ENCODE data around the gene HDLBP. TPM values are rescaled to one million over a fixed set of nuclear protein-coding genes. Genes with fewer than 3 reads are reported as not detected.
"Not testable (repeated sequence)": the region's sequence is repeated elsewhere in the genome, so short reads cannot be mapped to it uniquely, and the experiment has no call there.

Gene HDLBP
- total RNA-seq, 1 donor from 2014 or later: 839 TPM

DNA sequence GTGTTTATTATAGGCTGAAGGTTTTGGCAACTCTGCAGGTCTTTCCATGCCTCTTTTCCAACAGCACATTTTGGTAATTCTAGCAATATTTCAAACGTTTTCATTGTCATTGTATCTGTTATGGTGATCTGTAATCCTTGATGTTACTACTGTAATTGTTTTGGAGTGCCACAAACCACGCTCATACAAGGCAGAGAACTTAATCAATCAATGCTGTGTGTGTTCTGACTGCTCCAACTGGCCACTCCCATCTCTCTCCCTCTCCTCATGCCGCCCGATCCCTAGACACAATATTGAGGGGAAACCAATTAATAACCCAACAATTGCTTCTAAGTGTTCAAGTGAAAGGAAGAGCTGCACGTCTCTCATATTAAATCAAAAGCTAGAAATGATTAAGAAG, 32.9 kb downstream of the HDLBP start:
- no peak overlapping the region for H3K4me3 Mint-ChIP-seq (ENCODE audit: unreplicated experiment)
- H3K4me1 Mint-ChIP-seq (ENCODE audit: unreplicated experiment): peaks cover 8% of the 10 kb centered on the region
- no peaks in the 10 kb centered on the region for H3K9me3 Mint-ChIP-seq (ENCODE audit: unreplicated experiment)
- TF ChIP-seq, protein P1, sequence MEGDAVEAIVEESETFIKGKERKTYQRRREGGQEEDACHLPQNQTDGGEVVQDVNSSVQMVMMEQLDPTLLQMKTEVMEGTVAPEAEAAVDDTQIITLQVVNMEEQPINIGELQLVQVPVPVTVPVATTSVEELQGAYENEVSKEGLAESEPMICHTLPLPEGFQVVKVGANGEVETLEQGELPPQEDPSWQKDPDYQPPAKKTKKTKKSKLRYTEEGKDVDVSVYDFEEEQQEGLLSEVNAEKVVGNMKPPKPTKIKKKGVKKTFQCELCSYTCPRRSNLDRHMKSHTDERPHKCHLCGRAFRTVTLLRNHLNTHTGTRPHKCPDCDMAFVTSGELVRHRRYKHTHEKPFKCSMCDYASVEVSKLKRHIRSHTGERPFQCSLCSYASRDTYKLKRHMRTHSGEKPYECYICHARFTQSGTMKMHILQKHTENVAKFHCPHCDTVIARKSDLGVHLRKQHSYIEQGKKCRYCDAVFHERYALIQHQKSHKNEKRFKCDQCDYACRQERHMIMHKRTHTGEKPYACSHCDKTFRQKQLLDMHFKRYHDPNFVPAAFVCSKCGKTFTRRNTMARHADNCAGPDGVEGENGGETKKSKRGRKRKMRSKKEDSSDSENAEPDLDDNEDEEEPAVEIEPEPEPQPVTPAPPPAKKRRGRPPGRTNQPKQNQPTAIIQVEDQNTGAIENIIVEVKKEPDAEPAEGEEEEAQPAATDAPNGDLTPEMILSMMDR (IDR thresholded peaks at IDR 0.05): no peak
- H3K36me3 Mint-ChIP-seq (ENCODE audit: unreplicated experiment): peaks cover 4% of the 10 kb centered on the region
- no peaks in the 10 kb centered on the region for H3K27me3 Mint-ChIP-seq (ENCODE audit: unreplicated experiment)
- H3K27ac Mint-ChIP-seq (ENCODE audit: unreplicated experiment): no peak overlapping the region
- no peak for DNase-seq (ENCODE audit: extremely low spot score, unreplicated experiment)

DNA sequence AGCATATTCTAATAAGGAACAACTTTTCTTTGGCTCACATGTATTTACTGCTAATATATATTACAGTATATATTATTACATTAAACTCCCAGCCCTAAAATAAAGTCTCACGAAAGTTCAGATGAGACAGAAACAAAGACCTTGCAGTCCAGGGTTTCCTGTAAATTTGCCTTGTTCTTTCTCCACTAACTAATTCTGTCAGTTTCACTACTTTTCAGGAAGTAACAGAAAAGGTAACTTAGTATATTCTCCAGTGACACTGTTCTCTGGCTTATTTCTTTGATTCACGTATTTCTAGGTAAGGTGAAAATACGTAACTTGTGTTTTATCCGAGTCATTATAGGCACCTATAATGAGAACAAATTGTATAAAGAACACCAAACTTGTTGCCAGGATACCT, 35.2 kb downstream of the HDLBP start:
- peaks cover 9% of the 10 kb centered on the region for H3K36me3 Mint-ChIP-seq (ENCODE audit: unreplicated experiment)
- no peak for DNase-seq (ENCODE audit: extremely low spot score, unreplicated experiment)
- peaks cover 7% of the 10 kb centered on the region for H3K9me3 Mint-ChIP-seq (ENCODE audit: unreplicated experiment)

DNA sequence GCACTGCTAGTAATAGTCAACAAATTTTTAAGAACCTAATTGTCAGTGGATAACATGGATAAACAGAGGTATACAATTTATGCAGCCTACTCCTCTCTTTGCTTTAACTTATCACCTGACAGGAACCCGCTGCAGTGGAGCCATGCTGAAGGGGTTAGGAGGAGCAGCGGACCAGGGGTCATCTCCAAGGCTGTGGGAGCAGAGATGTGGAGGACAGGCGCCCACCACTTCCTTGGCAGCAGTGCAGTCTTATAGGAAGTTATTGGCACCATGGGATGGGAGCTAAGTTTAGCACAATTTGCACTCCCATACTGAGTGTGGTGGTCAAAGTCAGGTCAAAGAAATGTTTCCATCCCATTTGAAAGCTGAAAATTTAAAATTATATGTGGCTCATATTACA, 35.6 kb downstream of the HDLBP start:
- peak overlapping the region; percentile 53 for H3K27ac Mint-ChIP-seq (ENCODE audit: unreplicated experiment)
- H3K9me3 Mint-ChIP-seq (ENCODE audit: unreplicated experiment): peaks cover 11% of the 10 kb centered on the region
- DNase-seq (ENCODE audit: extremely low spot score, unreplicated experiment): no peak
- H3K4me3 Mint-ChIP-seq (ENCODE audit: unreplicated experiment): no peak overlapping the region
- TF ChIP-seq, protein P1 (IDR thresholded peaks at IDR 0.05): no peak
- no peaks in the 10 kb centered on the region for H3K27me3 Mint-ChIP-seq (ENCODE audit: unreplicated experiment)
- peaks cover 8% of the 10 kb centered on the region for H3K4me1 Mint-ChIP-seq (ENCODE audit: unreplicated experiment)
- peaks cover 11% of the 10 kb centered on the region for H3K36me3 Mint-ChIP-seq (ENCODE audit: unreplicated experiment)

More for the DNA sequence above, 35.2 kb downstream of the HDLBP start:
- TF ChIP-seq, protein P1 (IDR thresholded peaks at IDR 0.05): no peak
- H3K27ac Mint-ChIP-seq (ENCODE audit: unreplicated experiment): no peak overlapping the region
- peaks cover 8% of the 10 kb centered on the region for H3K4me1 Mint-ChIP-seq (ENCODE audit: unreplicated experiment)
- no peaks in the 10 kb centered on the region for H3K27me3 Mint-ChIP-seq (ENCODE audit: unreplicated experiment)
- no peak overlapping the region for H3K4me3 Mint-ChIP-seq (ENCODE audit: unreplicated experiment)

DNA sequence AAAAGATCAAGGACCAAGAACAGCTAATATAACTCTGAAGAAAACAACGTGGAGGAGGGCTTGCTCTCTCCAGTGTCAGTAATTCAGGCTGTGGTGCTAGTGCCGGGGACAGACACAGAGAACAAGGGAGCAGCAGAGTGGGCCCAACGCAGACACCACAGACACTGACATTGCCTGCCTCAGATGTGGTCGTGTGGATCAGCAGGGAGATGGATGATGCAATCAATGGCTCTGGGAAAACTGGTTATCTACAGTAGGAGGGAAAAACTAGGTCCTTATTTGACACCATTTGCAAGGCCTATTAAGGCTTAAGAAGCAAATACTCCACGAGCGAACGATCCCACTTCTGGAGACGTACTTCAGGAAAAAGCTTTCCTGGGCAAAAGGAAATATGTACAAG, 36.1 kb downstream of the HDLBP start:
- H3K27ac Mint-ChIP-seq (ENCODE audit: unreplicated experiment): peak overlapping the region; percentile 53
- no peak for DNase-seq (ENCODE audit: extremely low spot score, unreplicated experiment)
- H3K4me3 Mint-ChIP-seq (ENCODE audit: unreplicated experiment): no peak overlapping the region
- TF ChIP-seq, protein P1 (IDR thresholded peaks at IDR 0.05): no peak
- H3K9me3 Mint-ChIP-seq (ENCODE audit: unreplicated experiment): peaks cover 11% of the 10 kb centered on the region
- peaks cover 8% of the 10 kb centered on the region for H3K4me1 Mint-ChIP-seq (ENCODE audit: unreplicated experiment)
- H3K36me3 Mint-ChIP-seq (ENCODE audit: unreplicated experiment): peaks cover 13% of the 10 kb centered on the region
- H3K27me3 Mint-ChIP-seq (ENCODE audit: unreplicated experiment): no peaks in the 10 kb centered on the region

DNA sequence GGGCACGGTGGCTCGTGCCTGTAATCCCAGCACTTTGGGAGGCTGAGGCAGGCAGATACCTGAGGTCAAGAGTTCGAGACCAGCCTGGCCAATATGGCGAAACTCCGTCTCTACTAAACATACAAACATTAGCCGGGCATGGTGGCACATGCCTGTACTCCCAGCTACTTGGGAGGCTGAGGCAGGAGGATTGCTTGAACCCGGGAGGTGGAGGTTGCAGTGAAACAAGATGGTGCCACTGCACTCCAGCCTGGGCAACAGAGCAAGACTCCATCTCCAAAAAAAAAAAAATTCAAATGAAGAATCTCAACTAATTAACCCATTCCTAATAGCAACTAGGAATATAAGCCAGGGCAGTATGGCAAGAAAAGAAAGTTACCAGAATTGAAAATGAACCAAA, 37.2 kb downstream of the HDLBP start:
- peaks cover 13% of the 10 kb centered on the region for H3K4me1 Mint-ChIP-seq (ENCODE audit: unreplicated experiment)
- not testable (repeated sequence) for H3K27me3 Mint-ChIP-seq (ENCODE audit: unreplicated experiment); H3K27ac Mint-ChIP-seq (ENCODE audit: unreplicated experiment); H3K4me3 Mint-ChIP-seq (ENCODE audit: unreplicated experiment); DNase-seq (ENCODE audit: extremely low spot score, unreplicated experiment)
- peaks cover 13% of the 10 kb centered on the region for H3K36me3 Mint-ChIP-seq (ENCODE audit: unreplicated experiment)
- peaks cover 11% of the 10 kb centered on the region for H3K9me3 Mint-ChIP-seq (ENCODE audit: unreplicated experiment)

DNA sequence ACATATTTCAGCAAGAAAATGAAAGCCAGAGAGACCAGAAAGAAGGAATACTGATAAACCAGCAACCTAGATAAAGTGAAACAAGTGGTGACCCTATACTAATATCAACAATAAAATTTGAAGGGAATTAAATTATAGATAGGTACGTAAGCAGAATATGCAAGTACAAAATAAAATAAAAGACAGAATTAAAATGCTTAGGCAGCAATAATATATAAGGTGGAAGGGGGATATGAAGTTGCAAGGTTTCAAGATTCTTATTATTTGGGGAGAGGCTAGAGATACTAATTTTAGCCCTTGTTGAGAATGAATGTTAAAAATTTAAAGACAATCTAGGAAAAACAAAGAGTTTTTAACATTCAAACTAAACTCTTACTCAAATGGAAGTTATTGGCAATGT, 39.6 kb downstream of the HDLBP start:
- H3K27ac Mint-ChIP-seq (ENCODE audit: unreplicated experiment): no peak overlapping the region
- no peak for DNase-seq (ENCODE audit: extremely low spot score, unreplicated experiment)
- no peak overlapping the region for H3K4me3 Mint-ChIP-seq (ENCODE audit: unreplicated experiment)
- no peaks in the 10 kb centered on the region for H3K27me3 Mint-ChIP-seq (ENCODE audit: unreplicated experiment)
- H3K36me3 Mint-ChIP-seq (ENCODE audit: unreplicated experiment): peaks cover 9% of the 10 kb centered on the region
- H3K4me1 Mint-ChIP-seq (ENCODE audit: unreplicated experiment): peaks cover 21% of the 10 kb centered on the region
- peaks cover 11% of the 10 kb centered on the region for H3K9me3 Mint-ChIP-seq (ENCODE audit: unreplicated experiment)
- TF ChIP-seq, protein P1 (IDR thresholded peaks at IDR 0.05): no peak

Measured in osteocyte (in vitro differentiated cells).